HL-60 (cell line): ENCODE measurements around the gene FRMD5.

ENCODE experiments used
- CTCF ChIP-seq: IDR thresholded peaks from one replicate; pipeline ENCODE4 v1.5.1; 2011; ENCODE audit warnings: low read length, control low read depth, inconsistent platforms; ENCODE audit not compliant: insufficient read depth
- POLR2AphosphoS5 ChIP-seq: IDR thresholded peaks from 2 replicates; pipeline ENCODE4 v1.6.1; 2012; ENCODE audit warnings: low read depth
- REST ChIP-seq: IDR thresholded peaks from 2 replicates; pipeline ENCODE4 v1.6.1; 2012; ENCODE audit warnings: low read depth; ENCODE audit not compliant: insufficient replicate concordance
- SPI1 ChIP-seq: IDR thresholded peaks from 2 replicates; pipeline ENCODE4 v1.6.1; 2012; ENCODE audit warnings: low read depth, mild to moderate bottlenecking, borderline replicate concordance

- no peak for TF ChIP-seq POLR2AphosphoS5
- no peak for TF ChIP-seq CTCF
- no peak for TF ChIP-seq REST
- TF ChIP-seq SPI1, result no peak
These were observed 281.1 kb downstream of the FRMD5 start for GRCh38 chr15:43913941-43914340.
